Mesothelial cell of epicardium (in vitro differentiated cells): Measurements from ENCODE around the gene SH3BGR. TPM values are rescaled to one million over a fixed set of nuclear protein-coding genes. Genes with fewer than 3 reads are reported as not detected.

Experiments
- DNase-seq, 2 experiments: peaks; one replicate each; pipeline ENCODE4 v3.0.0; 2021; ENCODE audit warnings: low spot score in 2 of 2; ENCODE audit not compliant: unreplicated experiment in 2 of 2
- H3K27ac Mint-ChIP-seq: 2 replicates; pipeline ENCODE4 v1.8.0; 2021; ENCODE audit warnings: mixed read lengths
- H3K27me3 Mint-ChIP-seq: 2 replicates; pipeline ENCODE4 v1.8.0; 2021; ENCODE audit warnings: low read depth, mixed read lengths
- H3K36me3 Mint-ChIP-seq: 2 replicates; pipeline ENCODE4 v1.8.0; 2021; ENCODE audit warnings: mixed read lengths
- H3K4me1 Mint-ChIP-seq: 2 replicates; pipeline ENCODE4 v1.8.0; 2021; ENCODE audit warnings: mixed read lengths
- H3K4me3 Mint-ChIP-seq: 2 replicates; pipeline ENCODE4 v1.8.0; 2021; ENCODE audit warnings: mild to moderate bottlenecking, moderate library complexity, mixed read lengths
- H3K9me3 Mint-ChIP-seq: 2 replicates; pipeline ENCODE4 v1.8.0; 2021; ENCODE audit warnings: mixed read lengths
- total RNA-seq: library from RNA; stranded (reverse); gene quantifications from 3 replicates; pipeline ENCODE4 v1.2.1, GENCODE V29; 2021
- TF ChIP-seq, protein P1 (sequence below): fragments of 200-600 bp; sonication (generic); IDR thresholded peaks from one replicate; pipeline ENCODE4 v1.5.0; 2021; ENCODE audit warnings: antibody characterized with exemption; ENCODE audit not compliant: unreplicated experiment

The SH3BGR gene
- total RNA-seq, 1 donor from 2014 or later = 4.6 TPM

DNA sequence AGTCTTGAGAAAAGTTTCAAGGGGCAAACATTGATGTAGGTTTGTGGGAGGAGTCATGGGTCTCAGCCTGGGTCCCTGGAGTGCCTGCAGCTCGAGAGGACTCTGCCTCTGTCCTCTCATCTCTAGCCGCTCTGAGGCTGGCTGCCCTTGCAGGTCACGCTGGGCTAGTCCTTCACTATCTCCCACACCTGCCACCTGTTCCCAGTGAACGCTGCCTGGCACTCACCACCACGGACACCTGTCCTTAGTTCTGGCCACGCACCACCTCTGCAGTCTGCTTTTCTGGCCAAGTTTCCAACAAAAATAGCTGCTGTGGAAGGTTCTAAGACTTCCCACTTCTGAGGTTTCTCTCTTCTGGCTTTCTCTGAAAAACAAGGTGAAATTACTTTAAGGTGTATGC is 52.5 kb downstream of the SH3BGR start:
- H3K27me3 Mint-ChIP-seq = no peaks in the 10 kb centered on the region
- peaks cover 12% of the 10 kb centered on the region for H3K9me3 Mint-ChIP-seq
- TF ChIP-seq, protein P1, sequence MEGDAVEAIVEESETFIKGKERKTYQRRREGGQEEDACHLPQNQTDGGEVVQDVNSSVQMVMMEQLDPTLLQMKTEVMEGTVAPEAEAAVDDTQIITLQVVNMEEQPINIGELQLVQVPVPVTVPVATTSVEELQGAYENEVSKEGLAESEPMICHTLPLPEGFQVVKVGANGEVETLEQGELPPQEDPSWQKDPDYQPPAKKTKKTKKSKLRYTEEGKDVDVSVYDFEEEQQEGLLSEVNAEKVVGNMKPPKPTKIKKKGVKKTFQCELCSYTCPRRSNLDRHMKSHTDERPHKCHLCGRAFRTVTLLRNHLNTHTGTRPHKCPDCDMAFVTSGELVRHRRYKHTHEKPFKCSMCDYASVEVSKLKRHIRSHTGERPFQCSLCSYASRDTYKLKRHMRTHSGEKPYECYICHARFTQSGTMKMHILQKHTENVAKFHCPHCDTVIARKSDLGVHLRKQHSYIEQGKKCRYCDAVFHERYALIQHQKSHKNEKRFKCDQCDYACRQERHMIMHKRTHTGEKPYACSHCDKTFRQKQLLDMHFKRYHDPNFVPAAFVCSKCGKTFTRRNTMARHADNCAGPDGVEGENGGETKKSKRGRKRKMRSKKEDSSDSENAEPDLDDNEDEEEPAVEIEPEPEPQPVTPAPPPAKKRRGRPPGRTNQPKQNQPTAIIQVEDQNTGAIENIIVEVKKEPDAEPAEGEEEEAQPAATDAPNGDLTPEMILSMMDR = no peak
- H3K4me1 Mint-ChIP-seq = peaks cover 10% of the 10 kb centered on the region
- H3K4me3 Mint-ChIP-seq = no peak overlapping the region
- no peak for DNase-seq
- no peak overlapping the region for H3K27ac Mint-ChIP-seq
- H3K36me3 Mint-ChIP-seq = peaks cover 6% of the 10 kb centered on the region

DNA sequence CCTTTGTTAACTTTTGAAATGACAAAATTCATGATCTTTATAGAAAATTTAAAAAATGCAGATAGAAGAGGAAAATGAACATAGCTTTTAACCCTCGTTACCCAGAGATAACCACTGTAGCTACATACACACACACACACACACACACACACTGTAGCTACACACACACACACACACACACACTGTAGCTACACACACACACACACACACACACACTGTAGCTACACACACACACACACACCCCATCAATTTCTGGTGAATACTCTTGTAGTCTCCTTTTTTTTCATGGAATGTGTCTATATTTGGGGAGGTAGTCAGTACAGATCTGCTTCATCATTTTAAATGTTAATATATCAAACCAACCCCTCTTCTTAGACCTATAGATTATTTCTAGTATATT is 58.5 kb downstream of the SH3BGR start:
- Mint-ChIP-seq H3K4me1 (peaks cover 12% of the 10 kb centered on the region), H3K27me3 (no peaks in the 10 kb centered on the region), H3K4me3 (no peak overlapping the region), H3K36me3 (peaks cover 6% of the 10 kb centered on the region), H3K27ac (no peak overlapping the region), H3K9me3 (peaks cover 12% of the 10 kb centered on the region)
- DNase-seq = no peak
- TF ChIP-seq, protein P1 = no peak

DNA sequence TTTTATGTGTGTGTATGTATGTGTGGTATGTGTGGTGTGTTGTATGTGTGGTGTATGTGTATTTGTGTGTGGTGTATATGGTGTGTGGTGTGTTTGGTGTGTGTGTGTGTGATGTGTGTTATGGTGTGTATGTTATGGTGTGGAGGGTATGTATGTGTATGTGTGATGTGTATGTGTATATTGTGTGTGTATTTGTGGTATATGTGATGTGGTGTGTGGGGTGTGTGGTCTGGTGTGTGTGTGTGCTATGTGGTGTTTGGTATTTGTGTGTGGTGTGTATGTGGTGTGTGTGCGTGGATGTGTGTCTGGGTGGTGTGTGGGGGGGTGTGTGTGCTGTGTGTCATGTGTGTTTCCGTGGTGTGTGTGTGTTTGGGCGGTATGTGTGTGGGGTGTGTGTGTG is 59.3 kb downstream of the SH3BGR start:
- no peak overlapping the region for H3K4me3 Mint-ChIP-seq
- TF ChIP-seq, protein P1 = no peak
- H3K9me3 Mint-ChIP-seq = peaks cover 8% of the 10 kb centered on the region
- peaks cover 19% of the 10 kb centered on the region for H3K4me1 Mint-ChIP-seq
- H3K36me3 Mint-ChIP-seq = peaks cover 5% of the 10 kb centered on the region
- H3K27me3 Mint-ChIP-seq = no peaks in the 10 kb centered on the region
- H3K27ac Mint-ChIP-seq = no peak overlapping the region
- no peak for DNase-seq

DNA sequence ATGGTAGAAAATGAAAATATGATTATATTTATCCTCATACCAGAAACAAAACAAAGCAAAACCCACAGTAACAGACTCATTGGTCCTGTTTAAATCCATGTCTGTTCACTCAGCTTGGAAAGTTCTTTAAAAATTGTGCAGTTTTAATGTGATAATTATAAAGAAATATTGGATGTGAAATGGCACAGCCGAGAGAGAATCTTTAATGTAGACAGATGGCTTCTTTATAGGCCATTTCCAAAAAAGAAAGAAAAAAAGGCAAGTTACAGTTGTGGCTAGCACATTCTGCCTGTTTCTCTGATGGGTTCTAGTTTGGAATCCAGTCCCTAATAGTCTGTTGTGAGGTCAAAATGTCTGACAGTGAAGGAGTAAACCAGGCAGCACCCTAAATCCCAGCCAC is 62.0 kb downstream of the SH3BGR start:
- H3K9me3 Mint-ChIP-seq = no peaks in the 10 kb centered on the region
- no peaks in the 10 kb centered on the region for H3K36me3 Mint-ChIP-seq
- no peaks in the 10 kb centered on the region for H3K27me3 Mint-ChIP-seq
- H3K4me1 Mint-ChIP-seq = peaks cover 24% of the 10 kb centered on the region
- no peak for DNase-seq
- TF ChIP-seq, protein P1 = no peak
- no peak overlapping the region for H3K27ac Mint-ChIP-seq
- H3K4me3 Mint-ChIP-seq = no peak overlapping the region

DNA sequence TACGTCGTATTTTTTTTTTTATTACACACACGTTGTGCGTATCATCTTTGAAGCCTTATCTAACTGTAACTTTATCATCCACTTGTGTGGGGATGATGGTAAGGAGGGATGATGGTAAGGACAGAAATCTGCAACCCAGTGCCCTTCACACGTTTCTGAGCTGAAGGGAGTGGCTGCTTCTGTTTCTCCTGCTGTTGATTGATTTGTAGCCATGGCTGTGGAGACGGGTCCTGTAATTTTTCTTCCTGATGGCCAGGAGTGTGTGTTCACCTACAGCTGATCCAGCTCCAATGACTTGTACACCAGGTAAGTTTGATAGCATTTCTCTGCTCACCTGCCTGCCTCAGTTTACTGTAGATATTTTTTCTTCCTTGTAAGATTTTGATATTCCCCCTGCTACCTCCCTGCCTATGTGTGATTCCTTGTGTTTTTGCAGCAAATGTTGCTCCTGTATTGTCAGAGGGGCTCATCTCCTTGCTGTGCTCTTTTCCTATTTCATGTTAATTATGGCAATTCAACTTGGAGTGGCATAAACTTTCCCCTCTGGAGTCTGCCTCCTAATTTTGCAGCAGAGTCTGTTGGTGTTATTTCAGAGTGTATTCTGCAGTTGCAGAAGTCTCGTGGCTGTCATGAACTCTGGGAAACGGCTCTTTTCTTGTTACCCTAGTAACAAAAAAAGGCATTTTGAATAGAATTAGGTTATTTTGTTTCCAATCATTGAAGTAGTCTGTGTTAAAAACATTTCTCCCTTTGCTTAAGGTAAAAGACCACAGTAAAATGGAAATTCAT is 64.1 kb downstream of the SH3BGR start:
- TF ChIP-seq, protein P1 = no peak
- Mint-ChIP-seq H3K4me1 (peaks cover 23% of the 10 kb centered on the region), H3K4me3 (no peak overlapping the region), H3K27ac (no peak overlapping the region), H3K9me3 (peaks cover 6% of the 10 kb centered on the region), H3K27me3 (no peaks in the 10 kb centered on the region), H3K36me3 (peaks cover 3% of the 10 kb centered on the region)
- no peak for DNase-seq
